G401.6 (cell line): ENCODE data around the gene PPP1R3D.
"Not testable (repeated sequence)": the region's sequence is repeated elsewhere in the genome, so short reads cannot be mapped to it uniquely, and the experiment has no call there.

Source experiments
- FAIRE-seq: peaks from 2 replicates; lab custom pipeline; 2012; peaks lifted over from hg19 to GRCh38; lab: Jason Lieb, UNC

The PPP1R3D gene

GRCh38 chr20:59912609-59913008 is 27.5 kb downstream of the PPP1R3D start:
- FAIRE-seq: no peak

GRCh38 chr20:59911041-59911440 is 29.1 kb downstream of the PPP1R3D start:
- no peak for FAIRE-seq

GRCh38 chr20:59908855-59909254 is 31.2 kb downstream of the PPP1R3D start:
- no peak for FAIRE-seq

- FAIRE-seq: no peak
These were observed 36.5 kb downstream of the PPP1R3D start for GRCh38 chr20:59903621-59904020.

GRCh38 chr20:59902470-59902869 is 37.6 kb downstream of the PPP1R3D start:
- no peak for FAIRE-seq

- no peak for FAIRE-seq
These were observed 44.2 kb downstream of the PPP1R3D start for GRCh38 chr20:59895908-59896307.

GRCh38 chr20:59891581-59891980 is 48.5 kb downstream of the PPP1R3D start:
- FAIRE-seq: no peak

- FAIRE-seq: not testable (repeated sequence)
These were observed 50.1 kb downstream of the PPP1R3D start for GRCh38 chr20:59890035-59890434.

- no peak for FAIRE-seq
These were observed 52.1 kb downstream of the PPP1R3D start for GRCh38 chr20:59888050-59888449.
